Stomach (tissue), 9 donors: ENCODE measurements around the gene NUBP1. TPM values are rescaled to one million over a fixed set of nuclear protein-coding genes. Genes with fewer than 3 reads are reported as not detected.

Experiments
- DNase-seq, 2 donors: peaks; one replicate each; pipeline versions ENCODE4 v3.0.0 to v3.0.0-alpha.2; 2013 to 2019
- H3K27ac ChIP-seq, 5 donors: fragments of 200-600 bp in 4 of 5; sonication (generic) in 4 of 5; one replicate each; pipeline ENCODE4 v1.5.1; 2013 to 2019; ENCODE audit warnings: mild to moderate bottlenecking in 1 of 5, moderate library complexity in 1 of 5
- H3K27me3 ChIP-seq, 3 donors: fragments of 200-600 bp; sonication (generic); one replicate each; pipeline ENCODE4 v1.5.1; 2017 to 2019; ENCODE audit warnings: mixed run types in 1 of 3
- H3K36me3 ChIP-seq, 4 donors: fragments of 200-600 bp; sonication (generic); 1 replicate in 3 of 4; 2 replicates in 1 of 4; pipeline ENCODE4 v1.5.1; 2016 to 2019
- H3K4me1 ChIP-seq, 4 donors: fragments of 200-600 bp; sonication (generic); one replicate each; pipeline ENCODE4 v1.5.1; 2016 to 2019
- H3K4me3 ChIP-seq, 4 donors: fragments of 200-600 bp; sonication (generic) in 3 of 4; one replicate each; pipeline ENCODE4 v1.5.1; 2016 to 2019; ENCODE audit warnings: mild to moderate bottlenecking in 1 of 4
- H3K9me3 ChIP-seq, 4 donors: fragments of 200-600 bp; sonication (generic); one replicate each; pipeline ENCODE4 v1.5.1; 2016 to 2019
- CTCF ChIP-seq, 7 experiments: fragments of 450-650 bp in 4 of 7; fragments of 200-600 bp in 3 of 7; sonication (generic) in 3 of 7; IDR thresholded peaks; one replicate each; pipeline ENCODE4 v1.5.1; 2016 to 2019; ENCODE audit warnings: antibody characterized with exemption in 7 of 7, control low read depth in 2 of 7, mild to moderate bottlenecking in 1 of 7
- EP300 ChIP-seq: sonication (generic); formaldehyde crosslinking; IDR thresholded peaks from one replicate; pipeline ENCODE4 v1.6.1; 2017; ENCODE audit warnings: antibody characterized with exemption
- POLR2A ChIP-seq, 4 donors: fragments of 450-650 bp; IDR thresholded peaks; one replicate each; pipeline ENCODE4 v1.6.1; 2016; ENCODE audit warnings: antibody characterized with exemption in 4 of 4, control low read depth in 2 of 4, mild to moderate bottlenecking in 1 of 4, moderate library complexity in 1 of 4
- POLR2AphosphoS5 ChIP-seq, 3 donors: sonication (generic); formaldehyde crosslinking; IDR thresholded peaks; one replicate each; pipeline ENCODE4 v1.6.1; 2016; ENCODE audit warnings: antibody characterized with exemption in 3 of 3
- WGBS, 5 donors: extraction: QIAGEN DNeasy Blood & Tissue Kit in 3 of 5; methylation state at CpG; one replicate each; pipeline versions ENCODE4 v1.1.5 to v1.1.7; 2013 to 2018; 5-methylcytosine and 5-hydroxymethylcytosine counted together
- intact Hi-C: fragments of 100-400 bp; cut with DNase I; formaldehyde crosslinking; loops from one replicate; pipeline ENCODE4 v1.15.1; 2023; ENCODE audit warnings: low total_unique reads
- polyA plus RNA-seq, 3 donors: library from polyadenylated mRNA; stranded (reverse); fragments of 200-250 nt; gene quantifications; one replicate each; pipeline ENCODE4 v1.2.3, GENCODE V29; 2013
- total RNA-seq, 5 donors: library from RNA; depleted of rRNA; stranded (reverse); fragments of >200 nt; gene quantifications; one replicate each; pipeline versions ENCODE4 v1.1.0 to v1.2.3, GENCODE V29; 2014 to 2016
- donor health status: healthy with polysubstance abuse.
- donor health status: Bipolar disorder and iron deficiency.
- donor health status: healthy.

Gene NUBP1
- total and polyA plus RNA-seq, 8 donors, result 2.2 to 239 (median 39.0) TPM

GRCh38 chr16:10694830-10695229, 48.8 kb upstream of the NUBP1 start, which contains the start of gene TEKT5:
Gene TEKT5, minus strand, starts transcription at chr16:10694930. Its CDS starts 57 bp downstream, at chr16:10694873.
- Histone ChIP-seq H3K27ac (no peak within 1 kb of the TSS), H3K4me3 (no peak within 1 kb of the TSS), H3K9me3 (no peaks in the 10 kb centered on the region), H3K36me3 (no peaks in the 10 kb centered on the region), H3K27me3 (peaks cover 0 to 4% (median 0%) of the 10 kb centered on the region in 3 donors), H3K4me1 (no peaks in the 10 kb centered on the region)
- DNase-seq, result no peak
- TF ChIP-seq POLR2AphosphoS5 (IDR thresholded peaks at IDR 0.05), result no peak
- no peak for TF ChIP-seq CTCF (IDR thresholded peaks at IDR 0.05)
- no peak for TF ChIP-seq POLR2A (IDR thresholded peaks at IDR 0.05)
- no peak for TF ChIP-seq EP300
- WGBS, 5 donors, result 75 to 84% (median 78%) methylated on average over 4 to 5 of the region's 5 CpGs
- intact Hi-C loops, result no loop called here

GRCh38 chr16:10699756-10700155, 43.9 kb upstream of the NUBP1 start:
- no peak overlapping the region for H3K27ac ChIP-seq
- no peak overlapping the region for H3K4me3 ChIP-seq
- H3K36me3 ChIP-seq, result no peaks in the 10 kb centered on the region
- TF ChIP-seq POLR2A (IDR thresholded peaks at IDR 0.05) (no peak), CTCF (IDR thresholded peaks at IDR 0.05) (no peak), EP300 (no peak), POLR2AphosphoS5 (IDR thresholded peaks at IDR 0.05) (no peak)
- H3K4me1 ChIP-seq, result no peaks in the 10 kb centered on the region
- WGBS, 5 donors, result 65 to 79% (median 75%) methylated on average over 1 of the region's 1 CpG
- no peak for DNase-seq
- H3K9me3 ChIP-seq, result no peaks in the 10 kb centered on the region
- intact Hi-C loops, result no loop called here
- H3K27me3 ChIP-seq, result no peaks in the 10 kb centered on the region

- intact Hi-C loops, result no loop called here
- H3K9me3 ChIP-seq, result no peaks in the 10 kb centered on the region
- 60 to 83% (median 67%) methylated on average over 4 of the region's 4 CpGs for WGBS, 5 donors
- H3K27ac ChIP-seq, result no peak overlapping the region
- no peaks in the 10 kb centered on the region for H3K4me1 ChIP-seq
- no peaks in the 10 kb centered on the region for H3K36me3 ChIP-seq
- TF ChIP-seq EP300 (no peak), CTCF (IDR thresholded peaks at IDR 0.05) (no peak), POLR2A (IDR thresholded peaks at IDR 0.05) (no peak), POLR2AphosphoS5 (IDR thresholded peaks at IDR 0.05) (no peak)
- peaks cover 0 to 14% (median 0%) of the 10 kb centered on the region in 3 donors for H3K27me3 ChIP-seq
- H3K4me3 ChIP-seq, result no peak overlapping the region
- no peak for DNase-seq
Observed at GRCh38 chr16:10708969-10709368, 34.7 kb upstream of the NUBP1 start.

GRCh38 chr16:10728003-10728887, 15.4 kb upstream of the NUBP1 start:
- H3K4me3 ChIP-seq, result no peak overlapping the region
- H3K27ac ChIP-seq, result no peak overlapping the region
- H3K4me1 ChIP-seq, result no peaks in the 10 kb centered on the region
- TF ChIP-seq POLR2A (IDR thresholded peaks at IDR 0.05) (no peak), CTCF (IDR thresholded peaks at IDR 0.05) (no peak)
- WGBS, 5 donors, result 63 to 70% (median 64%) methylated on average over 13 to 16 of the region's 16 CpGs
- no peaks in the 10 kb centered on the region for H3K9me3 ChIP-seq
- no peaks in the 10 kb centered on the region for H3K36me3 ChIP-seq
- DNase-seq, result no peak
- no peaks in the 10 kb centered on the region for H3K27me3 ChIP-seq
- intact Hi-C loops, result no loop called here
